HEK293 (cell line): Measurements from ENCODE around the gene SKP2.

Experiments
- FEZF1 ChIP-seq: fragments of 450-650 bp; formaldehyde crosslinking; IDR thresholded peaks from 2 replicates; pipeline ENCODE4 v1.5.1; 2016; ENCODE audit warnings: missing biosample characterization, missing genetic modification characterization
- GLI2 ChIP-seq: fragments of 450-650 bp; formaldehyde crosslinking; IDR thresholded peaks from 2 replicates; pipeline ENCODE4; 2017; ENCODE audit warnings: missing biosample characterization, missing genetic modification characterization, low read depth, borderline replicate concordance
- SP2 ChIP-seq: fragments of 450-650 bp; formaldehyde crosslinking; IDR thresholded peaks from 2 replicates; pipeline ENCODE4 v1.5.1; 2016; ENCODE audit warnings: missing biosample characterization, missing genetic modification characterization
- WT1 ChIP-seq: fragments of 450-650 bp; formaldehyde crosslinking; IDR thresholded peaks from 2 replicates; pipeline ENCODE4 v1.5.1; 2016; ENCODE audit warnings: missing biosample characterization, missing genetic modification characterization
- ZNF121 ChIP-seq: fragments of 450-650 bp; formaldehyde crosslinking; IDR thresholded peaks from 2 replicates; pipeline ENCODE4 v1.5.1; 2016; ENCODE audit warnings: missing biosample characterization, missing genetic modification characterization
- ZNF132 ChIP-seq: fragments of 450-650 bp; formaldehyde crosslinking; IDR thresholded peaks from 2 replicates; pipeline ENCODE4 v1.5.1; 2017; ENCODE audit warnings: missing biosample characterization, missing genetic modification characterization, borderline replicate concordance
- ZNF140 ChIP-seq: fragments of 450-650 bp; formaldehyde crosslinking; IDR thresholded peaks from 2 replicates; pipeline ENCODE4 v1.5.1; 2016; ENCODE audit warnings: missing biosample characterization, missing genetic modification characterization
- ZNF404 ChIP-seq: fragments of 450-650 bp; formaldehyde crosslinking; IDR thresholded peaks from 2 replicates; pipeline ENCODE4 v1.5.1; 2017; ENCODE audit warnings: missing biosample characterization, missing genetic modification characterization
- ZNF529 ChIP-seq: fragments of 450-650 bp; formaldehyde crosslinking; IDR thresholded peaks from 2 replicates; pipeline ENCODE4 v1.5.1; 2017; ENCODE audit warnings: missing genetic modification characterization, missing biosample characterization; ENCODE audit not compliant: insufficient replicate concordance
- ZNF530 ChIP-seq: fragments of 450-650 bp; formaldehyde crosslinking; IDR thresholded peaks from 2 replicates; pipeline ENCODE4 v1.5.1; 2016; ENCODE audit warnings: low read depth, missing biosample characterization, missing genetic modification characterization
- ZNF561 ChIP-seq: fragments of 450-650 bp; IDR thresholded peaks from 2 replicates; pipeline ENCODE4 v1.5.1; 2018; ENCODE audit warnings: missing biosample characterization, missing genetic modification characterization, borderline replicate concordance
- ZNF596 ChIP-seq: fragments of 450-650 bp; IDR thresholded peaks from 2 replicates; pipeline ENCODE4 v1.5.0; 2018; ENCODE audit warnings: missing biosample characterization, mild to moderate bottlenecking, missing genetic modification characterization, moderate library complexity
- ZNF600 ChIP-seq: fragments of 450-650 bp; formaldehyde crosslinking; IDR thresholded peaks from 2 replicates; pipeline ENCODE4 v1.5.1; 2016; ENCODE audit warnings: missing biosample characterization, missing genetic modification characterization
- ZNF791 ChIP-seq: fragments of 450-650 bp; formaldehyde crosslinking; IDR thresholded peaks from 2 replicates; pipeline ENCODE4 v1.5.1; 2016; ENCODE audit warnings: missing biosample characterization, missing genetic modification characterization
- TF ChIP-seq, protein P1 (sequence below): fragments of 450-650 bp; formaldehyde crosslinking; IDR thresholded peaks from 2 replicates; pipeline ENCODE4 v1.5.1; 2016; ENCODE audit warnings: missing biosample characterization, missing genetic modification characterization
- TF ChIP-seq, protein P2 (sequence below): fragments of 450-650 bp; formaldehyde crosslinking; conservative IDR thresholded peaks from 2 replicates; pipeline ENCODE4 v1.5.1; 2016; ENCODE audit warnings: low read depth, missing biosample characterization, missing genetic modification characterization
- TF ChIP-seq, protein P3 (sequence below): fragments of 450-650 bp; formaldehyde crosslinking; IDR thresholded peaks from 2 replicates; pipeline ENCODE4 v1.5.1; 2017; ENCODE audit warnings: missing biosample characterization, missing genetic modification characterization
- TF ChIP-seq, protein P4 (sequence below): fragments of 450-650 bp; formaldehyde crosslinking; IDR thresholded peaks from 2 replicates; pipeline ENCODE4 v1.5.1; 2016; ENCODE audit warnings: missing biosample characterization, missing genetic modification characterization, borderline replicate concordance
- TF ChIP-seq, protein P5 (sequence below): sonication (generic); formaldehyde crosslinking; IDR thresholded peaks from 2 replicates; pipeline ENCODE4 v1.8.1; 2022; ENCODE audit warnings: mild to moderate bottlenecking, moderate library complexity, missing genetic modification reagents
- TF ChIP-seq, protein P6 (sequence below): fragments of 450-650 bp; formaldehyde crosslinking; IDR thresholded peaks from 2 replicates; pipeline ENCODE4 v1.5.1; 2017; ENCODE audit warnings: missing biosample characterization, missing genetic modification characterization
- TF ChIP-seq, protein P7 (sequence below): fragments of 450-650 bp; formaldehyde crosslinking; IDR thresholded peaks from 2 replicates; pipeline ENCODE4 v1.5.1; 2016; ENCODE audit warnings: missing biosample characterization, missing genetic modification characterization

SKP2 gene

DNA sequence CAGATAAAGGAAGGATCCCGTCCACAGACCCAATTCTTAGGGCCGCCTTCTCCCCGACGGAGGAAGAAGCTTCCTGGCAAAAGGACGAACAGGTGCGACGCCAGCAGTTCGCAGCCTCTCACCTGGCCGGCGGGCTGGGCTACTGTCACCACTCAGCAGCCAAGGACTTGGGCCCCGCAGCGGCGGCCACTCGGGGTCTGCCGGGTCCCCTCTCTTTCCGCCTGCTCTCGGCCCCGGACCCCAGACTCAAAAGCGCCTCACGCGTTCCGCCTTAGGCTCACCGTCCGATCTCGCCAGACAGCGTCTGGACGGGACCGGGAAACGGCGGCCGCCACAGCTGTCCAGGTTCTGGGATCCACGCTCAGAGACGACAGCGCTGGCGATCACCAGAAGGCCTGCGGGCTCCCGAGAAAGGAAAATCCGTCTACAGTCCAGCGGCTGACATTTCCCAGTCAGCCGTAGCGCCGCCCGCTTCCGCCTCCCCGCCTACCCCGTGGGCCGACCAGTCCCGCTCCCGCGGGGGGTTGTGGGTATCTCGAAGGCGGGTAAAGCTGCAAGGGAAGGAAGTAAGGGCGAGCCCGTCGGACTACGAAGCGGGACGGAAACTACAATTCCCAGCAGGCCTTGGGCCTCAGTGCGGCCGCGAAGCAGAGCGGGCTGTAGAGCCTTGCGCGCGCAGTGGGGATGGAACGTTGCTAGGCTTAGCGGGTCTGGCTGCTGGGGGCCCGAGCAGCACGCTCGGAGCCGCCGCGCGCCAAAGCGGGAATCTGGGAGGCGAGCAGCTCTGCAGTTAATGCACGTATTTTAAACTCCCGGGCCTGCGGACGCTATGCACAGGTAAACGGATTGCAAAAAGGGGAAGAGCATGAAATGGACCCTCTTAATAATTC is at the start of gene SKP2, which contains the start of gene LMBRD2 (continued):
- TF ChIP-seq ZNF140 (tag by site-specific recombination) (no peak), SP2 (peak; percentile 97), ZNF530 (no peak), ZNF132 (no peak), ZNF121 (tag by site-specific recombination) (peak; percentile 95), ZNF791 (tag by site-specific recombination) (no peak), ZNF600 (tag by site-specific recombination) (peak; percentile 100), FEZF1 (tag by site-specific recombination) (no peak), ZNF561 (peak; percentile 70; the same call in 1 of the 2 replicates), ZNF404 (tag by site-specific recombination) (no peak), ZNF529 (tag by site-specific recombination) (no peak), GLI2 (tag by site-specific recombination) (no peak), WT1 (tag by site-specific recombination) (no peak), ZNF596 (tag by site-specific recombination) (no peak)
- TF ChIP-seq, protein P1, sequence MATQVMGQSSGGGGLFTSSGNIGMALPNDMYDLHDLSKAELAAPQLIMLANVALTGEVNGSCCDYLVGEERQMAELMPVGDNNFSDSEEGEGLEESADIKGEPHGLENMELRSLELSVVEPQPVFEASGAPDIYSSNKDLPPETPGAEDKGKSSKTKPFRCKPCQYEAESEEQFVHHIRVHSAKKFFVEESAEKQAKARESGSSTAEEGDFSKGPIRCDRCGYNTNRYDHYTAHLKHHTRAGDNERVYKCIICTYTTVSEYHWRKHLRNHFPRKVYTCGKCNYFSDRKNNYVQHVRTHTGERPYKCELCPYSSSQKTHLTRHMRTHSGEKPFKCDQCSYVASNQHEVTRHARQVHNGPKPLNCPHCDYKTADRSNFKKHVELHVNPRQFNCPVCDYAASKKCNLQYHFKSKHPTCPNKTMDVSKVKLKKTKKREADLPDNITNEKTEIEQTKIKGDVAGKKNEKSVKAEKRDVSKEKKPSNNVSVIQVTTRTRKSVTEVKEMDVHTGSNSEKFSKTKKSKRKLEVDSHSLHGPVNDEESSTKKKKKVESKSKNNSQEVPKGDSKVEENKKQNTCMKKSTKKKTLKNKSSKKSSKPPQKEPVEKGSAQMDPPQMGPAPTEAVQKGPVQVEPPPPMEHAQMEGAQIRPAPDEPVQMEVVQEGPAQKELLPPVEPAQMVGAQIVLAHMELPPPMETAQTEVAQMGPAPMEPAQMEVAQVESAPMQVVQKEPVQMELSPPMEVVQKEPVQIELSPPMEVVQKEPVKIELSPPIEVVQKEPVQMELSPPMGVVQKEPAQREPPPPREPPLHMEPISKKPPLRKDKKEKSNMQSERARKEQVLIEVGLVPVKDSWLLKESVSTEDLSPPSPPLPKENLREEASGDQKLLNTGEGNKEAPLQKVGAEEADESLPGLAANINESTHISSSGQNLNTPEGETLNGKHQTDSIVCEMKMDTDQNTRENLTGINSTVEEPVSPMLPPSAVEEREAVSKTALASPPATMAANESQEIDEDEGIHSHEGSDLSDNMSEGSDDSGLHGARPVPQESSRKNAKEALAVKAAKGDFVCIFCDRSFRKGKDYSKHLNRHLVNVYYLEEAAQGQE (tag by site-specific recombination), result peak; percentile 32; the same call in 1 of the 2 replicates
- TF ChIP-seq, protein P2, sequence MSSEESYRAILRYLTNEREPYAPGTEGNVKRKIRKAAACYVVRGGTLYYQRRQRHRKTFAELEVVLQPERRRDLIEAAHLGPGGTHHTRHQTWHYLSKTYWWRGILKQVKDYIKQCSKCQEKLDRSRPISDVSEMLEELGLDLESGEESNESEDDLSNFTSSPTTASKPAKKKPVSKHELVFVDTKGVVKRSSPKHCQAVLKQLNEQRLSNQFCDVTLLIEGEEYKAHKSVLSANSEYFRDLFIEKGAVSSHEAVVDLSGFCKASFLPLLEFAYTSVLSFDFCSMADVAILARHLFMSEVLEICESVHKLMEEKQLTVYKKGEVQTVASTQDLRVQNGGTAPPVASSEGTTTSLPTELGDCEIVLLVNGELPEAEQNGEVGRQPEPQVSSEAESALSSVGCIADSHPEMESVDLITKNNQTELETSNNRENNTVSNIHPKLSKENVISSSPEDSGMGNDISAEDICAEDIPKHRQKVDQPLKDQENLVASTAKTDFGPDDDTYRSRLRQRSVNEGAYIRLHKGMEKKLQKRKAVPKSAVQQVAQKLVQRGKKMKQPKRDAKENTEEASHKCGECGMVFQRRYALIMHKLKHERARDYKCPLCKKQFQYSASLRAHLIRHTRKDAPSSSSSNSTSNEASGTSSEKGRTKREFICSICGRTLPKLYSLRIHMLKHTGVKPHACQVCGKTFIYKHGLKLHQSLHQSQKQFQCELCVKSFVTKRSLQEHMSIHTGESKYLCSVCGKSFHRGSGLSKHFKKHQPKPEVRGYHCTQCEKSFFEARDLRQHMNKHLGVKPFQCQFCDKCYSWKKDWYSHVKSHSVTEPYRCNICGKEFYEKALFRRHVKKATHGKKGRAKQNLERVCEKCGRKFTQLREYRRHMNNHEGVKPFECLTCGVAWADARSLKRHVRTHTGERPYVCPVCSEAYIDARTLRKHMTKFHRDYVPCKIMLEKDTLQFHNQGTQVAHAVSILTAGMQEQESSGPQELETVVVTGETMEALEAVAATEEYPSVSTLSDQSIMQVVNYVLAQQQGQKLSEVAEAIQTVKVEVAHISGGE (tag by site-specific recombination), result peak; percentile 85
- TF ChIP-seq, protein P3, sequence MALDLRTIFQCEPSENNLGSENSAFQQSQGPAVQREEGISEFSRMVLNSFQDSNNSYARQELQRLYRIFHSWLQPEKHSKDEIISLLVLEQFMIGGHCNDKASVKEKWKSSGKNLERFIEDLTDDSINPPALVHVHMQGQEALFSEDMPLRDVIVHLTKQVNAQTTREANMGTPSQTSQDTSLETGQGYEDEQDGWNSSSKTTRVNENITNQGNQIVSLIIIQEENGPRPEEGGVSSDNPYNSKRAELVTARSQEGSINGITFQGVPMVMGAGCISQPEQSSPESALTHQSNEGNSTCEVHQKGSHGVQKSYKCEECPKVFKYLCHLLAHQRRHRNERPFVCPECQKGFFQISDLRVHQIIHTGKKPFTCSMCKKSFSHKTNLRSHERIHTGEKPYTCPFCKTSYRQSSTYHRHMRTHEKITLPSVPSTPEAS (tag by site-specific recombination), result no peak
- TF ChIP-seq, protein P4, sequence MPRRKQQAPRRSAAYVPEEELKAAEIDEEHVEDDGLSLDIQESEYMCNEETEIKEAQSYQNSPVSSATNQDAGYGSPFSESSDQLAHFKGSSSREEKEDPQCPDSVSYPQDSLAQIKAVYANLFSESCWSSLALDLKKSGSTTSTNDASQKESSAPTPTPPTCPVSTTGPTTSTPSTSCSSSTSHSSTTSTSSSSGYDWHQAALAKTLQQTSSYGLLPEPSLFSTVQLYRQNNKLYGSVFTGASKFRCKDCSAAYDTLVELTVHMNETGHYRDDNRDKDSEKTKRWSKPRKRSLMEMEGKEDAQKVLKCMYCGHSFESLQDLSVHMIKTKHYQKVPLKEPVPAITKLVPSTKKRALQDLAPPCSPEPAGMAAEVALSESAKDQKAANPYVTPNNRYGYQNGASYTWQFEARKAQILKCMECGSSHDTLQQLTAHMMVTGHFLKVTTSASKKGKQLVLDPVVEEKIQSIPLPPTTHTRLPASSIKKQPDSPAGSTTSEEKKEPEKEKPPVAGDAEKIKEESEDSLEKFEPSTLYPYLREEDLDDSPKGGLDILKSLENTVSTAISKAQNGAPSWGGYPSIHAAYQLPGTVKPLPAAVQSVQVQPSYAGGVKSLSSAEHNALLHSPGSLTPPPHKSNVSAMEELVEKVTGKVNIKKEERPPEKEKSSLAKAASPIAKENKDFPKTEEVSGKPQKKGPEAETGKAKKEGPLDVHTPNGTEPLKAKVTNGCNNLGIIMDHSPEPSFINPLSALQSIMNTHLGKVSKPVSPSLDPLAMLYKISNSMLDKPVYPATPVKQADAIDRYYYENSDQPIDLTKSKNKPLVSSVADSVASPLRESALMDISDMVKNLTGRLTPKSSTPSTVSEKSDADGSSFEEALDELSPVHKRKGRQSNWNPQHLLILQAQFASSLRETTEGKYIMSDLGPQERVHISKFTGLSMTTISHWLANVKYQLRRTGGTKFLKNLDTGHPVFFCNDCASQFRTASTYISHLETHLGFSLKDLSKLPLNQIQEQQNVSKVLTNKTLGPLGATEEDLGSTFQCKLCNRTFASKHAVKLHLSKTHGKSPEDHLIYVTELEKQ, result no peak
- TF ChIP-seq, protein P5, sequence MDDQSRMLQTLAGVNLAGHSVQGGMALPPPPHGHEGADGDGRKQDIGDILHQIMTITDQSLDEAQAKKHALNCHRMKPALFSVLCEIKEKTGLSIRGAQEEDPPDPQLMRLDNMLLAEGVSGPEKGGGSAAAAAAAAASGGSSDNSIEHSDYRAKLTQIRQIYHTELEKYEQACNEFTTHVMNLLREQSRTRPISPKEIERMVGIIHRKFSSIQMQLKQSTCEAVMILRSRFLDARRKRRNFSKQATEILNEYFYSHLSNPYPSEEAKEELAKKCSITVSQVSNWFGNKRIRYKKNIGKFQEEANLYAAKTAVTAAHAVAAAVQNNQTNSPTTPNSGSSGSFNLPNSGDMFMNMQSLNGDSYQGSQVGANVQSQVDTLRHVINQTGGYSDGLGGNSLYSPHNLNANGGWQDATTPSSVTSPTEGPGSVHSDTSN (CRISPR knock-in tag), result peak; percentile 21; the same call in 1 of the 2 replicates
- TF ChIP-seq, protein P6, sequence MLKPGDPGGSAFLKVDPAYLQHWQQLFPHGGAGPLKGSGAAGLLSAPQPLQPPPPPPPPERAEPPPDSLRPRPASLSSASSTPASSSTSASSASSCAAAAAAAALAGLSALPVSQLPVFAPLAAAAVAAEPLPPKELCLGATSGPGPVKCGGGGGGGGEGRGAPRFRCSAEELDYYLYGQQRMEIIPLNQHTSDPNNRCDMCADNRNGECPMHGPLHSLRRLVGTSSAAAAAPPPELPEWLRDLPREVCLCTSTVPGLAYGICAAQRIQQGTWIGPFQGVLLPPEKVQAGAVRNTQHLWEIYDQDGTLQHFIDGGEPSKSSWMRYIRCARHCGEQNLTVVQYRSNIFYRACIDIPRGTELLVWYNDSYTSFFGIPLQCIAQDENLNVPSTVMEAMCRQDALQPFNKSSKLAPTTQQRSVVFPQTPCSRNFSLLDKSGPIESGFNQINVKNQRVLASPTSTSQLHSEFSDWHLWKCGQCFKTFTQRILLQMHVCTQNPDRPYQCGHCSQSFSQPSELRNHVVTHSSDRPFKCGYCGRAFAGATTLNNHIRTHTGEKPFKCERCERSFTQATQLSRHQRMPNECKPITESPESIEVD (tag by site-specific recombination), result no peak
- TF ChIP-seq, protein P7, sequence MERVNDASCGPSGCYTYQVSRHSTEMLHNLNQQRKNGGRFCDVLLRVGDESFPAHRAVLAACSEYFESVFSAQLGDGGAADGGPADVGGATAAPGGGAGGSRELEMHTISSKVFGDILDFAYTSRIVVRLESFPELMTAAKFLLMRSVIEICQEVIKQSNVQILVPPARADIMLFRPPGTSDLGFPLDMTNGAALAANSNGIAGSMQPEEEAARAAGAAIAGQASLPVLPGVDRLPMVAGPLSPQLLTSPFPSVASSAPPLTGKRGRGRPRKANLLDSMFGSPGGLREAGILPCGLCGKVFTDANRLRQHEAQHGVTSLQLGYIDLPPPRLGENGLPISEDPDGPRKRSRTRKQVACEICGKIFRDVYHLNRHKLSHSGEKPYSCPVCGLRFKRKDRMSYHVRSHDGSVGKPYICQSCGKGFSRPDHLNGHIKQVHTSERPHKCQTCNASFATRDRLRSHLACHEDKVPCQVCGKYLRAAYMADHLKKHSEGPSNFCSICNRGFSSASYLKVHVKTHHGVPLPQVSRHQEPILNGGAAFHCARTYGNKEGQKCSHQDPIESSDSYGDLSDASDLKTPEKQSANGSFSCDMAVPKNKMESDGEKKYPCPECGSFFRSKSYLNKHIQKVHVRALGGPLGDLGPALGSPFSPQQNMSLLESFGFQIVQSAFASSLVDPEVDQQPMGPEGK (tag by site-specific recombination), result peak; percentile 87
